GM19397 (cell line): ENCODE measurements around the gene SRMS.

Source experiments
- ATAC-seq: cut with Tn5 transposase; IDR thresholded peaks from one replicate; pipeline ENCODE4 v1.9.1; 2021; ENCODE audit warnings: mild to moderate bottlenecking, moderate library complexity; ENCODE audit not compliant: unreplicated experiment

Gene SRMS

GRCh38 chr20:63553933-63554290 is 6.4 kb upstream of the SRMS start, which contains the start of gene FNDC11:
FNDC11 (plus strand) TSS chr20:63554159; CDS start chr20:63555664, 1,505 bp downstream.
- peak; percentile 22 for ATAC-seq

- ATAC-seq = peak; percentile 40
Measured at GRCh38 chr20:63553251-63553932, 5.8 kb upstream of the SRMS start.

GRCh38 chr20:63552481-63553249 is 5.1 kb upstream of the SRMS start:
- ATAC-seq = peak; percentile 27

- no peak for ATAC-seq
Measured at GRCh38 chr20:63551068-63551467, 3.5 kb upstream of the SRMS start.

- no peak for ATAC-seq
Measured at GRCh38 chr20:63549679-63550282, 2.2 kb upstream of the SRMS start.

GRCh38 chr20:63549019-63549418 is 1.5 kb upstream of the SRMS start:
- no peak for ATAC-seq

- no peak for ATAC-seq
Measured at GRCh38 chr20:63548542-63548941, 993 bp upstream of the SRMS start.

- ATAC-seq = no peak
Measured at GRCh38 chr20:63546956-63547724, 409 bp downstream of the SRMS start.

- ATAC-seq = no peak
Measured at GRCh38 chr20:63546256-63546955, 1.1 kb downstream of the SRMS start.

- ATAC-seq = no peak
Measured at GRCh38 chr20:63545814-63546213, 1.7 kb downstream of the SRMS start.

GRCh38 chr20:63544958-63545516 is 2.5 kb downstream of the SRMS start:
- no peak for ATAC-seq

GRCh38 chr20:63544241-63544957 is 3.1 kb downstream of the SRMS start:
- no peak for ATAC-seq

- no peak for ATAC-seq
Measured at GRCh38 chr20:63543733-63544132, 3.8 kb downstream of the SRMS start.

GRCh38 chr20:63543131-63543530 is 4.4 kb downstream of the SRMS start:
- ATAC-seq = no peak

GRCh38 chr20:63542696-63543095 is 4.9 kb downstream of the SRMS start:
- ATAC-seq = no peak

- ATAC-seq = no peak
Measured at GRCh38 chr20:63542031-63542559, 5.5 kb downstream of the SRMS start.

GRCh38 chr20:63541371-63541770 is 6.2 kb downstream of the SRMS start:
- no peak for ATAC-seq

- no peak for ATAC-seq
Measured at GRCh38 chr20:63540417-63541186, 6.9 kb downstream of the SRMS start.
